Activated CD4-positive, alpha-beta T cell treated with anti-CD3 and anti-CD28 coated beads for 36 hours (primary cell): ENCODE results near the gene TNK2. TPM values are rescaled to one million over a fixed set of nuclear protein-coding genes. Genes with fewer than 3 reads are reported as not detected.

Experiments used
- ATAC-seq: fragments of 200-7000 bp; cut with Tn5 transposase; one replicate; pipeline ENCODE4 v1.10.0; 2021; ENCODE audit warnings: mild to moderate bottlenecking, moderate library complexity
- CTCF ChIA-PET: fragments of 350-600 bp; sonication (Branson Sonifier 250); formaldehyde crosslinking; loops from one replicate; lab custom pipeline; 2021; ENCODE audit warnings: antibody characterized with exemption; lab: Charles Lee
- POLR2A ChIA-PET: fragments of 350-600 bp; sonication (Branson Sonifier 250); formaldehyde crosslinking; loops from one replicate; lab custom pipeline; 2021; ENCODE audit warnings: antibody characterized with exemption, inconsistent platforms; lab: Charles Lee
- DNase-seq: peaks from one replicate; pipeline ENCODE4 v3.0.0-alpha.2; 2020
- H3K27ac Mint-ChIP-seq: one replicate; pipeline ENCODE4 v1.8.0; 2021; ENCODE audit warnings: mixed read lengths
- H3K27me3 Mint-ChIP-seq: one replicate; pipeline ENCODE4 v1.8.0; 2021; ENCODE audit warnings: mixed read lengths
- H3K36me3 Mint-ChIP-seq: one replicate; pipeline ENCODE4 v1.8.0; 2021; ENCODE audit warnings: low read depth, mixed read lengths
- H3K4me1 Mint-ChIP-seq: one replicate; pipeline ENCODE4 v1.8.0; 2021; ENCODE audit warnings: mixed read lengths
- H3K4me3 Mint-ChIP-seq: one replicate; pipeline ENCODE4 v1.8.0; 2021; ENCODE audit warnings: mild to moderate bottlenecking, moderate library complexity, mixed read lengths
- H3K9me3 Mint-ChIP-seq: one replicate; pipeline ENCODE4 v1.8.0; 2021; ENCODE audit warnings: low read depth, mixed read lengths
- intact Hi-C, 2 experiments: fragments of 100-400 bp; cut with DNase I in 1 of 2; cut with micrococcal nuclease in 1 of 2; formaldehyde crosslinking; loops; one replicate each; pipeline versions ENCODE4 v1.14.2 to v1.15.1; 2022 to 2024; cut with DNase I, micrococcal nuclease
- total RNA-seq, 2 experiments: library from RNA; stranded (reverse); gene quantifications; one replicate each; pipeline ENCODE4 v1.2.3, GENCODE V29; 2021

Gene TNK2
- total RNA-seq, 2 experiments from 2014 or later = 49.9 to 54.2 TPM

DNA sequence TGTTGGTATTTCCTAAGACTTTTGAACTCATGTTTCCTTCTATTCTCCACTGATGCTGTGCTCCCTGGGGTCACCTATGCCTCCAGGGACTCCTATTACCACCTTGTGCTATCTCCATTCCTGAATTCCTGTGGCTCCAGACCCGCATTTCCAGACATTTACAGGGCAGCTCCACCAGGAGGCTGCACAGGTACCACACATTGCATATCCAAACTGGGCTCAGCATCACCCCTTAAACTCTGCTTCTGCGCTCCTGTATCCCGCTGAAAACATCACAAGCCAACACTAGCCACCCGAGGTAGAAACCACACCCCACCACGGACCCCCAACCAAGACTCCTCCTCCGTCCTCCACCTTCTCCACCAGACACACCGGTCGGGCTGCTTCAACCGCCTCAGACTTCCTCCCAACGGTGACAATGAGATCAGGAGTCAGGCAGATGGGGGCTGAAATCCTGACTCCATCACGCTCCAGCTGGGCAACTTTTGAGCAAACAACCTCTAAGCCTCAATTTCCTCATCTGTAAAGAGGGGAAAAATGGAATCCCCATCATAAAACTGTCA, 10.4 kb downstream of the TNK2 start:
- Mint-ChIP-seq H3K9me3 (no peaks in the 10 kb centered on the region), H3K36me3 (no peaks in the 10 kb centered on the region), H3K27me3 (no peaks in the 10 kb centered on the region), H3K4me3 (peak overlapping the region; percentile 14), H3K4me1 (peaks cover 64% of the 10 kb centered on the region), H3K27ac (peak overlapping the region; percentile 69)
- intact Hi-C loops = loop anchor here in 1 of 2 experiments (5.0 kb wide), 1 partner anchor 1399 kb away; the partner anchor contains the start of gene DLG1
- DNase-seq (no peak), ATAC-seq (no peak)
- ChIA-PET CTCF (interaction anchor here (0.7 to 6.4 kb wide), 4 partner anchors 10 to 39 kb away, joined by 3 to 70 read pairs (median 34); partner anchors contain the start of gene TNK2), POLR2A (no interaction called here)

GRCh38 chr3:195897081-195897852, 11.1 kb downstream of the TNK2 start:
- Mint-ChIP-seq H3K27ac (peak overlapping the region; percentile 93), H3K27me3 (no peaks in the 10 kb centered on the region), H3K9me3 (no peaks in the 10 kb centered on the region), H3K36me3 (no peaks in the 10 kb centered on the region), H3K4me1 (peaks cover 64% of the 10 kb centered on the region), H3K4me3 (peak overlapping the region; percentile 83)
- ATAC-seq (no peak), DNase-seq (no peak)
- POLR2A ChIA-PET = no interaction called here
- intact Hi-C loops = loop anchor here in 1 of 2 experiments (5.0 kb wide), 1 partner anchor 1400 kb away; the partner anchor contains the start of gene DLG1
- CTCF ChIA-PET = interaction anchor here (0.7 to 6.4 kb wide), 6 partner anchors 11 to 47 kb away, joined by 3 to 70 read pairs (median 7); partner anchors contain the start of gene TNK2

- H3K36me3 Mint-ChIP-seq = no peaks in the 10 kb centered on the region
- DNase-seq (no peak), ATAC-seq (peak; percentile 6)
- CTCF ChIA-PET = interaction anchor here (1.4 to 6.4 kb wide), 6 partner anchors 9 to 46 kb away, joined by 4 to 70 read pairs (median 11); partner anchors contain the start of gene TNK2
- peaks cover 57% of the 10 kb centered on the region for H3K4me1 Mint-ChIP-seq
- no peaks in the 10 kb centered on the region for H3K9me3 Mint-ChIP-seq
- H3K27me3 Mint-ChIP-seq = no peaks in the 10 kb centered on the region
- peak overlapping the region; percentile 93 for H3K27ac Mint-ChIP-seq
- intact Hi-C loops = loop anchor here (1.0 to 5.0 kb wide), 3 partner anchors 10 to 1401 kb away; partner anchors contain the start of gene DLG1 (in 1 of the 2)
- POLR2A ChIA-PET = interaction anchor here (0.6 to 3.5 kb wide), 2 partner anchors 11 to 36 kb away, joined by 3 to 28 read pairs; partner anchors contain the start of gene TNK2
- H3K4me3 Mint-ChIP-seq = peak overlapping the region; percentile 83
These were observed 11.8 kb downstream of the TNK2 start for GRCh38 chr3:195896361-195897080.

DNA sequence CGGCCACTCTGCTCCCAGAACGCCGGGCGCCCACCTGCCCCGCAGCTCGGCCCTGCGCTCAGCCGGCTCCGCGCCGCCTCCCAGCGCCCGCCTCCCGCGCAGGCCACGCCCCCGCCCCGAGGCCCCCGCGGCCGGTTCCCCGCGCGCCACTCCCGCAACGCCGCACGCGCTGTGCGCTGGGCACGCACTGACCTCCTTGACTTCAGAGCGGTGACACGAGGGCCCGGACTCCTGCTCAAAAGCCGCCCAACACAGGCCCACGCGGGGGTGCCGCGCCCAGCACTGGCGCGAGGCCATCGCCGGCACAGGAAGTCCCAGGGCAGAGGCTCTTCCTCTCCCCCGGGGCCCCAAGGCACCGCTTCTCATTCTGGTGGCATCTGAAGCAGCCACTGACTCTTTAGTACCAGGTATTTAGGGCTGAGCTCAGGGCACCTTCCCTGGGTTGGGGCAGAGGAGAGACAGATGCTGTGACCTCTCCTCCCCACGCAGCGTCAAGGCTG, 12.4 kb downstream of the TNK2 start:
- intact Hi-C loops = loop anchor here (1.0 to 5.0 kb wide), 5 partner anchors 10 to 1401 kb away; partner anchors contain the start of gene DLG1 (in 1 of the 2)
- DNase-seq (peak; percentile 79), ATAC-seq (peak; percentile 55)
- Mint-ChIP-seq H3K27ac (peak overlapping the region; percentile 93), H3K4me1 (peaks cover 51% of the 10 kb centered on the region), H3K36me3 (no peaks in the 10 kb centered on the region), H3K4me3 (peak overlapping the region; percentile 83), H3K9me3 (no peaks in the 10 kb centered on the region), H3K27me3 (no peaks in the 10 kb centered on the region)
- ChIA-PET CTCF (interaction anchor here (1.4 to 6.4 kb wide), 7 partner anchors 9 to 45 kb away, joined by 4 to 70 read pairs (median 14); partner anchors contain the start of gene TNK2), POLR2A (interaction anchor here (0.6 to 3.5 kb wide), 2 partner anchors 12 to 35 kb away, joined by 3 to 28 read pairs; partner anchors contain the start of gene TNK2)

- ChIA-PET POLR2A (interaction anchor here (1.1 to 3.5 kb wide), 2 partner anchors 12 to 36 kb away, joined by 4 to 28 read pairs; partner anchors contain the start of gene TNK2), CTCF (interaction anchor here (0.6 to 6.4 kb wide), 19 partner anchors 8 to 178 kb away, joined by 3 to 70 read pairs (median 7); partner anchors contain the start of gene TNK2)
- ATAC-seq (peak; percentile 79), DNase-seq (peak; percentile 86)
- peak overlapping the region; percentile 88 for H3K27ac Mint-ChIP-seq
- H3K36me3 Mint-ChIP-seq = no peaks in the 10 kb centered on the region
- H3K4me1 Mint-ChIP-seq = peaks cover 44% of the 10 kb centered on the region
- intact Hi-C loops = loop anchor here (1.0 to 5.0 kb wide), 4 partner anchors 12 to 1402 kb away; partner anchors contain the start of gene DLG1 (in 1 of the 2)
- no peaks in the 10 kb centered on the region for H3K27me3 Mint-ChIP-seq
- H3K4me3 Mint-ChIP-seq = peak overlapping the region; percentile 83
- no peaks in the 10 kb centered on the region for H3K9me3 Mint-ChIP-seq
These were observed 13.1 kb downstream of the TNK2 start for GRCh38 chr3:195895078-195895860.

DNA sequence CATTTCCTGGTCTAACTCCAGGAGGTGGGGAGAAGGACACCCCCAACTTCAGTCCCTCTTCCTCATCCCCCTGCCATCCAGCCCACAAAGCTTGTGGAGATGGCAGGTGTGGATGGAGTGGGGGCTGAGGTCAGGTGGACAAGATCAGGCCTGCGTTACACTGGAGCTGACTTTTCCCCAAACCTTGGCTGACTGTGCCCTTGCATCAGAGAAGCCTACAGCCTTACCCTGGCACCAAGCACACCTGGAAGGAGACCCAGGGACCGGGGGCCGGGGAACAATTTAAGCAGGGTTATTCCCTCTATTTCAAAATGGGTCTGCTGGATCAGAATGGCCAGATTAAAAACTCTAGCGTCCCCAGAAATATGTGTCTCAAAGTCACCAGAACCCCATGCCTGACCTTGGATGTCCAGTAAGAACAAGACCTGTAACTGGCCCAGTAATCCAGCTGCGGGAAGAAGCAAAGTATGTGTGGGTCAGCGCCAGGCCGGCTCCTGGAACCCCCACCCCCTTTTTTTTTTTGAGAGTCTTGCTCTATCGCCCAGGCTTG, 14.4 kb downstream of the TNK2 start:
- intact Hi-C loops = loop anchor here in 1 of 2 experiments (1.0 kb wide), 2 partner anchors 31 to 35 kb away; no protein-coding TSS in a partner anchor
- CTCF ChIA-PET = interaction anchor here (0.6 to 6.4 kb wide), 19 partner anchors 8 to 812 kb away, joined by 3 to 70 read pairs (median 6); partner anchors contain the start of gene TNK2
- Mint-ChIP-seq H3K36me3 (no peaks in the 10 kb centered on the region), H3K4me1 (peaks cover 34% of the 10 kb centered on the region), H3K27ac (peak overlapping the region; percentile 8), H3K27me3 (no peaks in the 10 kb centered on the region), H3K9me3 (no peaks in the 10 kb centered on the region), H3K4me3 (peak overlapping the region; percentile 35)
- no peak for ATAC-seq
- POLR2A ChIA-PET = interaction anchor here (0.6 to 3.5 kb wide), 7 partner anchors 8 to 35 kb away, joined by 3 to 28 read pairs (median 4); partner anchors contain the start of gene TNK2
- no peak for DNase-seq

GRCh38 chr3:195893516-195893915, 14.8 kb downstream of the TNK2 start:
- Mint-ChIP-seq H3K4me1 (peaks cover 33% of the 10 kb centered on the region), H3K36me3 (no peaks in the 10 kb centered on the region), H3K4me3 (no peak overlapping the region), H3K9me3 (no peaks in the 10 kb centered on the region), H3K27ac (no peak overlapping the region), H3K27me3 (no peaks in the 10 kb centered on the region)
- CTCF ChIA-PET = interaction anchor here (0.6 to 6.4 kb wide), 10 partner anchors 8 to 49 kb away, joined by 3 to 70 read pairs (median 10); partner anchors contain the start of gene TNK2
- DNase-seq (no peak), ATAC-seq (no peak)
- POLR2A ChIA-PET = interaction anchor here (0.6 to 3.5 kb wide), 3 partner anchors 10 to 30 kb away, joined by 3 to 28 read pairs (median 4); partner anchors contain the start of gene TNK2
- intact Hi-C loops = no loop called here

DNA sequence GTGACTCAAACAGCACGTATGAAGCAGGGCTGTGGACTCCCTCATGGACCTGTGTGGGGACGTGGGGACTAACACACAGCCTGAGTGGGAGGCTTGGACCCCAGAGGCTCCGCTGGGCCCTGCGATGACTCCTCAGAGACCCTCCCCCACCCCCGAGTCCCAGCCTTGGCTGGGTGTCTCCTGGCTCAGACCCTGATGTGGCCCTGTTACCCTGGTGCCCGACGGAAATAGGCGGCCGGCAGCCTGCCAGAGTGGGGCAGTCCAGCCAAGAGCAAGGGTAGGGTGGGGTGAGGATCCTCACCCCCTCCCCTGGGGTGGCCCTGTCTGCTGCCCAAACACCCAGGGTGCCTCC, 15.3 kb downstream of the TNK2 start:
- peaks cover 28% of the 10 kb centered on the region for H3K4me1 Mint-ChIP-seq
- H3K27ac Mint-ChIP-seq = no peak overlapping the region
- no peak overlapping the region for H3K4me3 Mint-ChIP-seq
- CTCF ChIA-PET = interaction anchor here (0.6 to 6.4 kb wide), 9 partner anchors 10 to 49 kb away, joined by 3 to 64 read pairs (median 10); partner anchors contain the start of gene TNK2
- no peaks in the 10 kb centered on the region for H3K27me3 Mint-ChIP-seq
- POLR2A ChIA-PET = interaction anchor here (1.5 kb wide), 1 partner anchor 30 kb away, joined by 4 read pairs; no protein-coding TSS in a partner anchor
- intact Hi-C loops = no loop called here
- no peaks in the 10 kb centered on the region for H3K36me3 Mint-ChIP-seq
- ATAC-seq (no peak), DNase-seq (no peak)
- no peaks in the 10 kb centered on the region for H3K9me3 Mint-ChIP-seq
